A204.1 (cell line): ENCODE data around the gene ANKRD6.
"Not testable (repeated sequence)": the region's sequence is repeated elsewhere in the genome, so short reads cannot be mapped to it uniquely, and the experiment has no call there.

Experiments used
- FAIRE-seq: peaks from 2 replicates; lab custom pipeline; 2012; peaks lifted over from hg19 to GRCh38; lab: Jason Lieb, UNC

Gene ANKRD6

GRCh38 chr6:89432875-89433251 lies at the start of gene ANKRD6:
TSS of gene ANKRD6 (plus strand) at chr6:89433152. CDS start at chr6:89566977, 133,825 bp downstream.
- FAIRE-seq, result no peak

GRCh38 chr6:89385156-89385667 lies 47.7 kb upstream of the ANKRD6 start:
- FAIRE-seq, result no peak

- FAIRE-seq, result no peak
Observed at GRCh38 chr6:89385846-89386245, 47.1 kb upstream of the ANKRD6 start.

GRCh38 chr6:89386917-89387491 lies 45.9 kb upstream of the ANKRD6 start:
- FAIRE-seq, result no peak

GRCh38 chr6:89387516-89388201 lies 45.3 kb upstream of the ANKRD6 start:
- no peak for FAIRE-seq

- FAIRE-seq, result no peak
Observed at GRCh38 chr6:89388846-89389245, 44.1 kb upstream of the ANKRD6 start.

GRCh38 chr6:89392823-89393222 lies 40.1 kb upstream of the ANKRD6 start:
- no peak for FAIRE-seq

- no peak for FAIRE-seq
Observed at GRCh38 chr6:89393659-89394058, 39.3 kb upstream of the ANKRD6 start.

- FAIRE-seq, result not testable (repeated sequence)
Observed at GRCh38 chr6:89397884-89398283, 35.1 kb upstream of the ANKRD6 start.

GRCh38 chr6:89398762-89399525 lies 34.0 kb upstream of the ANKRD6 start:
- FAIRE-seq, result no peak

GRCh38 chr6:89400050-89400449 lies 32.9 kb upstream of the ANKRD6 start:
- no peak for FAIRE-seq

- FAIRE-seq, result no peak
Observed at GRCh38 chr6:89400912-89401399, 32.0 kb upstream of the ANKRD6 start.

GRCh38 chr6:89402776-89403175 lies 30.2 kb upstream of the ANKRD6 start:
- no peak for FAIRE-seq

- FAIRE-seq, result no peak
Observed at GRCh38 chr6:89404512-89404911, 28.4 kb upstream of the ANKRD6 start.

- no peak for FAIRE-seq
Observed at GRCh38 chr6:89406141-89406540, 26.8 kb upstream of the ANKRD6 start.

- FAIRE-seq, result no peak
Observed at GRCh38 chr6:89409461-89410035, 23.4 kb upstream of the ANKRD6 start.

GRCh38 chr6:89410231-89410761 lies 22.7 kb upstream of the ANKRD6 start:
- no peak for FAIRE-seq

- no peak for FAIRE-seq
Observed at GRCh38 chr6:89410788-89411144, 22.2 kb upstream of the ANKRD6 start.

- no peak for FAIRE-seq
Observed at GRCh38 chr6:89411145-89412070, 21.5 kb upstream of the ANKRD6 start.

GRCh38 chr6:89412071-89413005 lies 20.6 kb upstream of the ANKRD6 start, which contains the start of gene RRAGD:
TSS of gene RRAGD (minus strand) at chr6:89412273. CDS start at chr6:89411993, 280 bp downstream.
- no peak for FAIRE-seq
